SU-DHL-6 (cell line): ENCODE data around the gene ATXN7L1.

Experiments used
- H2AFZ ChIP-seq: fragments of 200-600 bp; sonication (generic); 2 replicates; pipeline ENCODE4 v1.6.1; 2014; ENCODE audit warnings: low read depth, mild to moderate bottlenecking, moderate library complexity, mixed read lengths, antibody characterized with exemption, low read length; ENCODE audit not compliant: severe bottlenecking
- H3F3A ChIP-seq: fragments of 200-600 bp; shearing (Covaris generic); 2 replicates; pipeline ENCODE4 v1.6.0; 2016; ENCODE audit warnings: antibody characterized with exemption, mild to moderate bottlenecking; ENCODE audit not compliant: insufficient read depth
- H3K27ac ChIP-seq: fragments of 200-600 bp; sonication (generic); 2 replicates; pipeline ENCODE4 v1.5.1; 2016; ENCODE audit warnings: low read depth, mild to moderate bottlenecking, low read length, moderate library complexity, mixed read lengths
- H3K27me3 ChIP-seq: fragments of 200-600 bp; sonication (generic), shearing (Covaris generic); 2 replicates; pipeline ENCODE4 v1.6.0; 2014; ENCODE audit warnings: mild to moderate bottlenecking, low read length
- H3K36me3 ChIP-seq: fragments of 200-600 bp; sonication (generic); 2 replicates; pipeline ENCODE4 v1.6.1; 2014; ENCODE audit warnings: mild to moderate bottlenecking, low read length, mixed read lengths
- H3K4me2 ChIP-seq: fragments of 300-600, 200-600 bp; shearing (Covaris generic), sonication (generic); 2 replicates; pipeline ENCODE4 v1.6.0; 2014; ENCODE audit warnings: low read length, low read depth, mild to moderate bottlenecking; ENCODE audit not compliant: poor library complexity, severe bottlenecking
- H3K4me3 ChIP-seq: fragments of 200-600 bp; sonication (generic); 2 replicates; pipeline ENCODE4 v1.5.1; 2014; ENCODE audit warnings: antibody characterized with exemption, low read length, mild to moderate bottlenecking, mixed read lengths; ENCODE audit not compliant: insufficient read depth, poor library complexity, severe bottlenecking
- H3K79me2 ChIP-seq: fragments of 200-600 bp; sonication (generic); 2 replicates; pipeline ENCODE4 v1.6.1; 2014; ENCODE audit warnings: mild to moderate bottlenecking, low read length, moderate library complexity; ENCODE audit not compliant: insufficient read depth
- H3K9ac ChIP-seq: fragments of 200-600 bp; sonication (generic); 2 replicates; pipeline ENCODE4 v1.7.0; 2014; ENCODE audit warnings: mild to moderate bottlenecking, low read length
- H3K9me2 ChIP-seq: fragments of 200-600 bp; sonication (generic); replicated peaks from 2 replicates; pipeline ENCODE4 v1.6.1; 2014; ENCODE audit warnings: low read length; ENCODE audit not compliant: insufficient read depth
- H3K9me3 ChIP-seq: fragments of 200-600 bp; sonication (generic); 2 replicates; pipeline ENCODE4 v1.6.1; 2014; ENCODE audit warnings: low read length, mixed read lengths; ENCODE audit not compliant: insufficient read depth
- H4K20me1 ChIP-seq: fragments of 200-600 bp; sonication (generic); 2 replicates; pipeline ENCODE4 v1.6.1; 2014; ENCODE audit warnings: low read depth, mild to moderate bottlenecking, antibody characterized with exemption, low read length, moderate library complexity, mixed read lengths
- EZH2phosphoT487 ChIP-seq: fragments of 200-600 bp; sonication (generic), shearing (Covaris generic); conservative IDR thresholded peaks from 2 replicates; pipeline ENCODE4 v1.6.1; 2018; ENCODE audit warnings: mild to moderate bottlenecking, antibody characterized with exemption, low read length, moderate library complexity, mixed read lengths
- TF ChIP-seq, protein P1 (sequence below): fragments of 200-600 bp; sonication (generic); IDR thresholded peaks from one replicate; pipeline ENCODE4 v1.5.1; 2017; ENCODE audit warnings: antibody characterized with exemption, mild to moderate bottlenecking, low read length, moderate library complexity; ENCODE audit not compliant: insufficient read depth, poor library complexity, severe bottlenecking

ATXN7L1 gene

DNA sequence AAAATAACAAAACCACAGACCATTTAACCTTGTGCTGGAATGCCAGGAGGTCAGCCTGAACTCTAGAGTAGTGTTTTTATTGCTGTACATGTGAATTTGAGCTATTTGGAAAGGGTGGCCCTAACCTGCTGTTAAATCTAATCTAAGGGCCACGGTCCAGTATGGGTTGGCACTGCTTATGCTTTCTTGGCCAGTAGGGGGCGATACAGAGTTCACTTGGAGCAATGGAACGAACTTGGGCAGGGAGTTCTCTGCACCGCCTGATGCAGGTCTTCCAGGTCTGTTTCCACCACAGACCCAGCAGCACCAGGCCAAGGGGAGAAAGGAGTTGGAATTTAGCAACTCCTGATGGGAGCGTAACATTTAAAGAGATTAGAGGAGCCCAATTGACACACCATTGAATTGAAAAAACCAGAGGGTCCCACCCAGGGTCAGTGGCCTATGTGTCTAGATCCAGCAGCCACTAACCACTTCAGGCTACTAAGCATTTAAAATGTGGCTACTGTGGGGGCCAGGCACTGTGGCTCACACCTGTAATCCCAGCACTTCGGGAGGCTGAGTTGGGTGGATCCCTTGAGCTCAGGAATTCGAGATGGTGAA is 219.4 kb downstream of the ATXN7L1 start:
- H2AFZ ChIP-seq = no peak overlapping the region

DNA sequence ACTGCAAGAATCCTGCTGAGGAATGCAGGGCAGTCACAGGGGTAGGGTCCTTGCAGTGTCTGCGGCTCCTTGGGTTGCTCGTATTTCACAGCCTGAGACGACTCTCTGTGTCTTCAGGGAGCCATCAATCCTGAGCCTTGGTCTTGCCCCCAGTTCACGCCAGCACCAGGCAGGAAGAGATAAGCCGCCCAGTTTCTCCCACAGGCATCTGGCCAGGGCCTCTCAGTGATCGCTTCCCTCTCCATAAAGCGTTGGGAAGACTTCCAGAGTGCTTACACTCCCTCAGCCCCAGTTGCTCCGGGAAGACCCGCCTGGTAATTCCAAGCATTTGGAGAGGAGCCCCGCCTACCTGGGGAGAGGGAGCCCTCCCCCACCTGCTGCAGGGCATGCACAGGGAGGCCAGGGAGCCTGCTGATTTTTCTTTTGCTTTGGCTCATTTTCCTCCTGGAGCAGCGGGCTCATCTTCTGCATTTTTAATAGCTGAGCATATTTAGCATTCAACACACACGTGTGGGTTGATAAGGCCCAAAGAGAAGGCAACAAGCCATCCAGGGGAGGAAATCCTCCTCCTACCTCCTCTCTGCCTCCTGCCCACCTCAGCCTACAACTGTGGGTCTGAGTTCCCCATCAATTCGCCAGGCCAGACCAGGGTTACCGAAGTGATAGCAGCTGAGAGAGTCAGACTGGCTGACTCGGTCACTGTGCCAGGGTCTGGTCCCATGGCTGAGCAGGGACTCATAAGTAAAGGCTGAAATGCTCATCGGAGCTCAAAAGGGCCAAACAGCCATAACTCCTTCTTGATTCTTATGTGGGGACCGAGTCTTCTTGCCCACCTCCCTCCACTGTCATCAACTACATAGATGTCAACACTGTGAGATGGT is 220.7 kb downstream of the ATXN7L1 start:
- Histone ChIP-seq H3K79me2 (no peaks in the 10 kb centered on the region), H3K27ac (no peak overlapping the region), H3K4me3 (no peak overlapping the region), H4K20me1 (no peaks in the 10 kb centered on the region), H3K9me2 (no peaks in the 10 kb centered on the region), H3K27me3 (no peaks in the 10 kb centered on the region), H3F3A (no peaks in the 10 kb centered on the region; the same call in 1 of the 2 replicates), H3K36me3 (no peaks in the 10 kb centered on the region), H3K9ac (no peak overlapping the region), H2AFZ (no peak overlapping the region), H3K9me3 (no peaks in the 10 kb centered on the region), H3K4me2 (no peak overlapping the region)
- TF ChIP-seq, protein P1, sequence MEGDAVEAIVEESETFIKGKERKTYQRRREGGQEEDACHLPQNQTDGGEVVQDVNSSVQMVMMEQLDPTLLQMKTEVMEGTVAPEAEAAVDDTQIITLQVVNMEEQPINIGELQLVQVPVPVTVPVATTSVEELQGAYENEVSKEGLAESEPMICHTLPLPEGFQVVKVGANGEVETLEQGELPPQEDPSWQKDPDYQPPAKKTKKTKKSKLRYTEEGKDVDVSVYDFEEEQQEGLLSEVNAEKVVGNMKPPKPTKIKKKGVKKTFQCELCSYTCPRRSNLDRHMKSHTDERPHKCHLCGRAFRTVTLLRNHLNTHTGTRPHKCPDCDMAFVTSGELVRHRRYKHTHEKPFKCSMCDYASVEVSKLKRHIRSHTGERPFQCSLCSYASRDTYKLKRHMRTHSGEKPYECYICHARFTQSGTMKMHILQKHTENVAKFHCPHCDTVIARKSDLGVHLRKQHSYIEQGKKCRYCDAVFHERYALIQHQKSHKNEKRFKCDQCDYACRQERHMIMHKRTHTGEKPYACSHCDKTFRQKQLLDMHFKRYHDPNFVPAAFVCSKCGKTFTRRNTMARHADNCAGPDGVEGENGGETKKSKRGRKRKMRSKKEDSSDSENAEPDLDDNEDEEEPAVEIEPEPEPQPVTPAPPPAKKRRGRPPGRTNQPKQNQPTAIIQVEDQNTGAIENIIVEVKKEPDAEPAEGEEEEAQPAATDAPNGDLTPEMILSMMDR = no peak
- TF ChIP-seq EZH2phosphoT487 = no peak

More for the DNA sequence above, 219.4 kb downstream of the ATXN7L1 start:
- no peaks in the 10 kb centered on the region for H4K20me1 ChIP-seq
- H3K9me3 ChIP-seq = no peaks in the 10 kb centered on the region
- H3K36me3 ChIP-seq = no peaks in the 10 kb centered on the region
- no peak overlapping the region for H3K4me3 ChIP-seq
- TF ChIP-seq, protein P1 = peak; percentile 95
- no peak for TF ChIP-seq EZH2phosphoT487
- H3K9ac ChIP-seq = no peak overlapping the region
- H3K27me3 ChIP-seq = no peaks in the 10 kb centered on the region
- H3K79me2 ChIP-seq = no peaks in the 10 kb centered on the region
- H3K4me2 ChIP-seq = no peak overlapping the region
- H3F3A ChIP-seq = no peaks in the 10 kb centered on the region; the same call in 1 of the 2 replicates
- no peaks in the 10 kb centered on the region for H3K9me2 ChIP-seq
- H3K27ac ChIP-seq = no peak overlapping the region

DNA sequence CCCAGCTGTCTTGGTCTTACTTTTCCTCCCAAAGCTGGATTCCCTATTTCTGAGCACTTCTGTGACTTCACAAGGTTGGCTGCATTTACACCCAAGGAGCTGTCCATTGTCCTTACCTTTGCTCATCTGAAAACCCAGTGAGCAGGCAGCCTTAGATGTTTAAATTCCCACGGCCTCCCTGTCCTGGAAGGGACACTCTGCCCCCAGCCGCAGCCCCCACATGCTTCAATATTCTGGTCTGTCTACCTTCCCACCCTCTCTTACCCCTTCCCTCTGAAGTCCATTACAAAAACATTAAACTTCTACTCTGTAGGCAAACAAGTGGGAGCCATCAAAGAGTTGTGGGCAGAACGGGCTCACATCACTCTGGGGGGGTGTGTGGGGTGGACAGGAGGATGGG is 221.3 kb downstream of the ATXN7L1 start:
- H3K4me2 ChIP-seq = no peak overlapping the region
- TF ChIP-seq, protein P1 = no peak
- TF ChIP-seq EZH2phosphoT487 = no peak

More for the DNA sequence above, 221.3 kb downstream of the ATXN7L1 start:
- H3K79me2 ChIP-seq = no peaks in the 10 kb centered on the region
- no peaks in the 10 kb centered on the region for H3K36me3 ChIP-seq
- H3K9me2 ChIP-seq = no peaks in the 10 kb centered on the region
- H3F3A ChIP-seq = no peaks in the 10 kb centered on the region; the same call in 1 of the 2 replicates
- H2AFZ ChIP-seq = no peak overlapping the region
- H3K27me3 ChIP-seq = no peaks in the 10 kb centered on the region
- no peak overlapping the region for H3K9ac ChIP-seq
- no peak overlapping the region for H3K4me3 ChIP-seq
- no peaks in the 10 kb centered on the region for H4K20me1 ChIP-seq
- H3K27ac ChIP-seq = no peak overlapping the region
- H3K9me3 ChIP-seq = no peaks in the 10 kb centered on the region
